Activated naive CD8-positive, alpha-beta T cell treated with anti-CD3 and anti-CD28 coated beads, Interleukin-2, amount 50 U/mL, for 16 hours (primary cell): ENCODE measurements around the gene CELSR1.
"Not testable (repeated sequence)": the region's sequence is repeated elsewhere in the genome, so short reads cannot be mapped to it uniquely, and the experiment has no call there.

Source experiments
- DNase-seq: peaks from one replicate; pipeline ENCODE4 v3.0.0-alpha.2; 2020; ENCODE audit warnings: low read depth, low spot score

The CELSR1 gene

GRCh38 chr22:46484156-46484860, 53.1 kb downstream of the CELSR1 start:
- DNase-seq = no peak

GRCh38 chr22:46483353-46483752, 54.1 kb downstream of the CELSR1 start:
- DNase-seq = no peak

- no peak for DNase-seq
Observed at GRCh38 chr22:46482056-46482675, 55.3 kb downstream of the CELSR1 start.

DNA sequence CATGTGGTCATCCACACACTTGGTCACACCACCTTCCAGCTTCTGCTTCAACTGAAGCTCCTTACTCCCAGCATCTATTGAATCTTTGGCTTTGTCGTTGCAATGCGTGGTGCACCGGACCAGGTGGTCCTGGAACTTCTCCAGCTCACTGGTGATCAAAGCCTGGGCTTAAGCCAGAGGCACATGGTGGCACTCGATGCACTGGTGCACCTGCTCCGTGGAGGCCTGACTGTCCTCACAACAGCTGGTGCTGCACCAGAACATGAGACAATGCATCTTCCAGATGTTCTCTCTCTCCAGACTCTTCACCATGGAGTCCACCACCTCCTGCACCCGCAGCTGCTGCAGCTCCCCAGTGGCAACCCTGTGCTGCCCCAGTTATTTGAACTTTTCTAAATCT, 56.0 kb downstream of the CELSR1 start:
- DNase-seq = no peak

DNA sequence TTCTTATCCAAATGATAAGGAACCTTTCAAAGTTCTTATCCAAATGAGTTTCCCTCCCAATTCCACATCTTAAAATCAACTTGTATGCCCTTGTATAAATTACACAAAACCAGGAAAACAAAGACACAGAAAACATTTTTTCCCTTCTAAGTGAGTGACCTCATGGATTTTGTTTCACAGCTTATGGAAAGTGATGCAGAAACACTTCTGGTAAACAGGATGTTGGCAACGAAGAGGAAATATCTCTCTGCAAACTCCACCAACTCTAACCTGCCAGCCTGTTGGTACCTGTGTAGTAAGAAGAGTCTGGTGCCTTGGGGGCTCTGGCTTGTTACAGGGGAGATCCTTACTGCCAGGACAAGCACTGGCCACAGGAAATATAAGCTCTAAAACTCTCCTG, 57.0 kb downstream of the CELSR1 start:
- DNase-seq = no peak

DNA sequence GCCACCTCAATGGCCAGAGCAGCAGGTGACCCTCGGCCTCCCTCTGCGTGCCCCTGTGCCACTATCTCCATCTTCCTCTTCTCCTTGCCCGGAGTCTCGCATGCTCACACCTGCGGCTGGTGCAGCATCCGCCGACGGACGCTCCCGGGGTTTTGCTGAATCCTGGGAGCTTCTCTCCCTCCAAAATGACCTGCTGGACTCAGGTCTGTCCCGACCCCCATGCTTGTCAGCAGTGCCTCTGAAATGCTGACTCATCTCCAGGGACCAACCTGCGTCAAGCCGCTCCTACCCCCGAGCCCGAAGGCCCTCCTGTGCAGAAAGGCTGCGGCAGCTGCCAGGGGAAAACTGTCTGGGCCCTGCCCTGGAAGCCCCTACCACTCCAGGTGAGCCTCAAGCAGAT, 58.4 kb downstream of the CELSR1 start:
- no peak for DNase-seq

DNA sequence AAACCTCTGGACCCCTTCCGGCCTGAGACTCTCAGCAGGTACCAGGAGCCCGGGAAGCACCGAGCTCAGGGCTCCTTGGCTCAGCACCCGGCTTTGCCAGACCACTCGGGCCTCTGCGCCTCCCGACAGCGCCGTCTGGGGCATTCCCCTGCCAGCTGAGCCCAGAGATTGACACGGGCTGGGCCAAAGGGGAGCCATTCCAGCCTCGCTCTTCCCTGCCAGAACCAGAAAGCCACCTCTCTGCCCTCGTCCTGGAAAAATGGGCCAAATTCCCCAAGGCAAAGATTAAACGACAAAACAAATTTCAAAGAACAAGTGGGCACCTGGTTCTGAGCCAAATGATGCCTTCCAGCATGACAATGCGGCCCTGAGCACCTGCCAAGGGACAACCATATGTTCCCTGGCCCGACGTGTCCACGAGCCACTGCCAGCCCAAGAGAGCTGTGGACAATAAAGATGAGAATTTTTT, 59.3 kb downstream of the CELSR1 start:
- no peak for DNase-seq

DNA sequence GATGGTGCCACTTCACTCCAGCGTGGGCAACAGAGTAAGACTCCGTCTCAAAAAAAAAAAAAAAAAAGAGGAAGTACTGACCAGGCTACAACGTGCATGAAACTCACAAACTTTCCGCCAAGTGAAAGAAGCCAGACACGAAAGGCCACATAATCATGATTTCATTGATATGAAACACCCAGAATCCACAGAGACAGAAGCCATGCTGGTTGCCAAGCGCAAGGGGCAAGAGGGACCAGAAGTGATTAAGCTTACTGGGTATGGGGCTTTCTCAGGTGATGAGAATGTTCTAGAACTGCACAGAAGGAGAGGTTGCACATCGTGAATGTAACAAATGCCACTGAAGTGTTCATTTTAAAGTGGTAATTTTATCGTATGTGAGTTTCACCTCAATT, 60.9 kb downstream of the CELSR1 start:
- no peak for DNase-seq

- DNase-seq = no peak
Observed at GRCh38 chr22:46473896-46474557, 63.4 kb downstream of the CELSR1 start.

DNA sequence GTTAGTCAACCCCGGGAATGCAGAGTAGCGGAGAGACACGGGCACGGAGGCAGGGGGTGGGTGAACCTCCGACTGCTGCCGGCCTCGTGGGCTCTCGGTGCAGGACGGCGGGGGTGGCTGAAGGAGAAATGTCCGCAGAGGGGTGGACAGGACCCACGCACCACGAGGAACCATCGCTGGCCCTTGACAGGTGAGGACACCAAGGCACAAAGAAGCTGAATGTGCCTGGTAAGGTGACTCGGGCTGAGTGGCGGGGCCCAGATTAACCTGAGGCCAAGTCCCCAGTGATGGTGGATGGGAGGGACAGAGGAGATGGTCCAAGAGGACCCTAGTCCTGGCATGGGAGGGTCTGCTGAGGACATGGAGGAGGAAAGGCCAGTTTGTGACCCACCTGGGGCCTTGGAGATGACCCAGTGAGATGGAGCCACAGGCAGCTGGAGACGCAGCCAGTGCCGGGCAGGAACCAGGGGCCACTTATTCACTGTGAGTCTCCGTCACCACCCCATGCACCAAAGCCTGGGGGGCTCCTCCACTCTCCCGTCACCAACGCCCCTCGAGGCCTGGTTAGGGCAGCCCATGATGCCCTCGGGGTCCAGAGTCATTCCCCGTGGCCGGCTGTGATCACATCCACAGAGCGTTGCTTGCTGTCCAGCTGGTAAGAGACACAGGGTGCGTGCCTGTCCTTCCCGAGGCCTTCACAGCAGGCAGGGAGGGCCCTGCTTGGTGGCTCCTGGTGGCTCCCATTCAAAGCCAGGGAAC, 64.2 kb downstream of the CELSR1 start:
- DNase-seq = no peak

DNA sequence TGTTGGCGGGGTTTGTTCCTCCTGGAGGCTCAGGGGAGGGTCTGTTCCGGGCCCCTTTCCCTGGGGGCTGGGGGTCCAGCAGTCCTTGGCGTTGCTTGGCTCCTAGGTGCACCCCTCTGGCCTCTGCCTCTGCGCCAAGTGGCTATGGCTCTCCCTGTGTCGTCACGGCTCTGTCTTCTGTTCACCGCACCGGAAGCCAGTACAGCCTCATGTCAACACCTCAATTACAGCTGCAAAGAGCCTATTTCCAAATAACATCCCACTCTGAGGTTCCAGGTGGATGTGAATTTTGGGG, 64.8 kb downstream of the CELSR1 start:
- no peak for DNase-seq

DNA sequence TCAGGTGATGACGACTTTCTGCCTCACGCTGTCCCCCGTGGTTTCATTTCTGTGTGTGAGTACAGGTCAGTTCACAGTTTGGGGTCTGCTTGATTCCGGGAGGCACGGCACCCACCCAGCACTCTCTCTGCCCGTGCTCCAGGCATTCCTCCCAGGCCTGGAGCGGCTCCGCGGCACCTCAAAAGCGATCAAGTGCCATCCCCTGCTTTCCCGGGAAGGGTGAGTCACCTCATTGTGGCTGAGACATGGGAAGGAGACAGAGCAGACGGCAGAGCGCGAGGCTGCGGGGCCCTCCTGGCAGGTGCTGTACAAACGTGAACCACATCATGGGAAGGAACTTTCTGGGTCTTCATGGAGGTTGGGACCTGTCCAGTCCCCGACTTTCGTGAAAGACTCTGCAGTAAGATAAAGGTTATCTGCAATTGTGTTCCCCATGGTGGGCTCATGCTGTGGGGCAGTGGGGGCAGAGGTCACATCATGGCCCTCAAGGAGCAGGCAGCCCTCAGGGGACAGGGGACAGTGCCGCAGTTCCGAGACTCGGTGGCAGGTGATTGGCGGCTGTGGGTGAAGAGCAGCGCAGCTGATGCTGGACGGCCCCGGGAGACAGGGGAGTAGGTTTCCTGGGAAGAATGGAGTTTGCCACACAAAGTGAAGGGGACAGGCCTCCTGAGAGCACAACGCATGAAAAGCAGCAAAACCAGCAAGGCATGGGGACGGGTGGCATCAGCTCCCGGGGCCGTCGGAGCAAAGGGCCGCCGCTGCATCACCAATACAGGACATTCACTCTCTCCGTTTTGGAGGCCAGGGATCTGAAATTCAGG, 65.3 kb downstream of the CELSR1 start:
- no peak for DNase-seq

GRCh38 chr22:46471330-46471729, 66.1 kb downstream of the CELSR1 start:
- DNase-seq = not testable (repeated sequence)

GRCh38 chr22:46469711-46470110, 67.7 kb downstream of the CELSR1 start:
- DNase-seq = no peak

DNA sequence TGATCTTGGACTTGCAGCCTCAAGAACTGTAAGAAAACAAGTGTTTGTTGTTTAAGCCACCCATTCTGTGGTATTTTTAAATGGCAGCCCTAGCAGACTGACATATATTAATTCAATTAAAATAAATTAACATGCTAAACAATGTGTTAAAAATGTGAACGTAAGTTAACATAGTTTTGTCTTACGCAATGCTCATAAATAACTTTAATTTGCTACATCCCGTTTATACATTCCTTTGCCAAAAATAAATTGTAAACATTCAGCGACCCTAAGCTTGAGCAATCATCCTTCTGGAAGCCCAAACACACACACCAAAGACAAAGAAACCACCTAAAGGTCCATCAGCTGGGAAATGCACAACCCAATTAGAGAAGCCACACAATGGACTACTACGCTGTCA, 70.4 kb downstream of the CELSR1 start:
- DNase-seq = no peak

- no peak for DNase-seq
Observed at GRCh38 chr22:46466255-46466676, 71.2 kb downstream of the CELSR1 start.

DNA sequence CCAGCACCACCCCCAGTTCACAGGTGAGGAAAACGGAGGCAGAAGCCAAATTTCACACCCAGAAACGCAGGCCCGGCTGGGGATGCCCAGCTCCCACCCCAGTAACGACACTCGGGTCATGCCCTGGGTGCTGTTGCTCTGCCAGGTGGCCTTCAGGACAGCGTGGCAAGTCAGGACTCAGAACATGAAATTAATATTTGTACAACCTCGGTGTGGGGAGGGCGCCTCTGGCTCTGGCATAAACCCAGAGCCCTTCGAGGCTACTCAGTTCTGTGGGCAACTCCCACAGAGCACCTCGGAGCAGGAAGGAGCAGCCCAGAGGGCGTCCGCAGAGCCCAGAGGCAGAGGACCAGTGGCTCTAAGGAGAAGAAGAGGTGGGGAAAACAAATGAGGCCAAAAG, 71.6 kb downstream of the CELSR1 start:
- DNase-seq = no peak

GRCh38 chr22:46465345-46465720, 72.1 kb downstream of the CELSR1 start:
- no peak for DNase-seq

DNA sequence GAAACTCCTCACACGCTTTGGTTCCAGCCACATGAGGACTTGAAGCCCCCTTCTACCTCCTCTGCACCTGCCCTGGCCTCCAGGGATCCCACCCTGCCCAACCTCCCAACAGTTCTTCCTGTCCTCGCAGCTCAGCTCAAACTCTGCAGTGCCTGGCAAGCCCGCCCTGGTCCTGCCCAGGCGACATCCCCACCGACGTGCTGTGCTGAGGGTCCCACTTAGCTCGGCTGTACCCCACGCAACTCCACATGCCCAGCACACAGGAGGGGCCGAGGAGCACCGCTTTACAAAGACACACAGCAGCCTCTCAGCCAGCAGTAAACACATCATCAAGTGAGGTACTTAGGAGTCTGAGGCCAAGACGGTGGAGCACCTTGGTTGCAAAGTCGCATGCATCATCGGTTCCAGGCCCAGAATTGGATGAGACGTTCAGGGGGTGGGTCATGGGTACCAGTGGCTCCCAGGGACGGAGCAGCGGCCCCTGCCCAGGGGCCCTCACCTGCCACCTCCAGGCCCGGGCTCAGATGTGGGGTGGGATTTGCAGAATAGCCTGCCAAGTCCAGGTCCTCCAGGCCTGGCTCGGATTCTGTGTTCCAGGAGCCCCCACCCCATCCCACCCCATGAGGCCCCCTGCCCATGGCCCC, 72.6 kb downstream of the CELSR1 start:
- no peak for DNase-seq

- no peak for DNase-seq
Observed at GRCh38 chr22:46464296-46464695, 73.1 kb downstream of the CELSR1 start.
